H1 (cell line): ENCODE results near the gene MRPL45. TPM values are rescaled to one million over a fixed set of nuclear protein-coding genes. Genes with fewer than 3 reads are reported as not detected.

Experiments used
- CTCF ChIA-PET: fragments of 300-600 bp; sonication (Branson Sonifier 250); formaldehyde crosslinking; loops from one replicate; lab custom pipeline; 2021; ENCODE audit not compliant: partially characterized antibody; lab: Charles Lee
- POLR2A ChIA-PET: fragments of 300-600 bp; sonication (Branson Sonifier 250); formaldehyde crosslinking; loops from one replicate; lab custom pipeline; 2021; ENCODE audit warnings: inconsistent platforms; ENCODE audit not compliant: partially characterized antibody; lab: Charles Lee
- DNase-seq, 2 experiments: peaks; one replicate each; pipeline versions ENCODE4 v3.0.0 to v3.0.0-alpha.2; 2010 to 2022; ENCODE audit warnings: low spot score in 2 of 2, low read depth in 1 of 2, mixed read lengths in 1 of 2
- FAIRE-seq: peaks from 2 replicates; lab custom pipeline; 2011; peaks lifted over from hg19 to GRCh38; lab: Jason Lieb, UNC
- H2AFZ ChIP-seq: 2 replicates; pipeline ENCODE4 v1.8.1; 2012; ENCODE audit warnings: low read length, inconsistent platforms
- H2AK5ac ChIP-seq: 2 replicates; pipeline ENCODE4 v1.6.1; 2013; ENCODE audit warnings: low read depth, low read length
- H2BK120ac ChIP-seq: replicated peaks from 2 replicates; pipeline ENCODE3; 2013; ENCODE audit warnings: low read depth, low read length, inconsistent platforms
- H2BK12ac ChIP-seq: 2 replicates; pipeline ENCODE4 v1.6.1; 2013; ENCODE audit warnings: low read depth, low read length
- H2BK15ac ChIP-seq: 2 replicates; pipeline ENCODE4 v1.6.1; 2013; ENCODE audit warnings: low read length
- H2BK20ac ChIP-seq: 2 replicates; pipeline ENCODE4 v1.6.1; 2013; ENCODE audit warnings: low read length
- H2BK5ac ChIP-seq: 2 replicates; pipeline ENCODE4 v1.6.1; 2013; ENCODE audit warnings: low read depth, low read length
- H3K14ac ChIP-seq: 2 replicates; pipeline ENCODE4 v1.6.1; 2013; ENCODE audit warnings: inconsistent platforms; ENCODE audit not compliant: insufficient read length
- H3K18ac ChIP-seq: 2 replicates; pipeline ENCODE4 v1.6.1; 2013; ENCODE audit warnings: low read length; ENCODE audit errors: extremely low read depth
- H3K23ac ChIP-seq: 2 replicates; pipeline ENCODE4 v1.6.1; 2013; ENCODE audit warnings: inconsistent platforms; ENCODE audit not compliant: insufficient read length
- H3K23me2 ChIP-seq: 2 replicates; pipeline ENCODE4 v1.6.1; 2013; ENCODE audit warnings: low read depth, low read length
- H3K27ac ChIP-seq: 2 replicates; pipeline ENCODE4 v1.6.1; 2011; ENCODE audit warnings: low read depth, low read length, inconsistent platforms
- H3K27me3 ChIP-seq, 4 experiments: replicated peaks in 1 of 4; 1 replicate in 1 of 4; 2 replicates in 3 of 4; pipeline versions ENCODE4 v1.6.1 to v1.8.1; 2011 to 2013; ENCODE audit warnings: low read length in 3 of 4, mild to moderate bottlenecking in 3 of 4, inconsistent platforms in 2 of 4, mixed read lengths in 2 of 4, moderate library complexity in 1 of 4; ENCODE audit not compliant: control insufficient read depth in 3 of 4, insufficient read depth in 3 of 4; ENCODE audit errors: extremely low read depth in 1 of 4
- H3K36me3 ChIP-seq, 4 experiments: 2 replicates each; pipeline versions ENCODE4 v1.6.1 to v1.8.1; 2011 to 2013; ENCODE audit warnings: mild to moderate bottlenecking in 4 of 4, low read length in 3 of 4, moderate library complexity in 2 of 4, control low read depth in 1 of 4, inconsistent platforms in 1 of 4; ENCODE audit not compliant: insufficient read depth in 4 of 4, control insufficient read depth in 2 of 4
- H3K4ac ChIP-seq: replicated peaks from 2 replicates; pipeline ENCODE3; 2013; ENCODE audit warnings: low read length, low read depth, mixed read lengths, inconsistent platforms; ENCODE audit not compliant: insufficient read length
- H3K4me1 ChIP-seq, 4 experiments: replicated peaks in 1 of 4; 1 replicate in 1 of 4; 2 replicates in 3 of 4; pipeline versions ENCODE4 v1.6.1 to v1.8.1; 2011 to 2013; ENCODE audit warnings: low read length in 3 of 4, inconsistent platforms in 2 of 4, mixed read lengths in 1 of 4; ENCODE audit not compliant: insufficient read depth in 4 of 4, control insufficient read depth in 3 of 4
- H3K4me2 ChIP-seq, 2 experiments: 2 replicates each; pipeline versions ENCODE4 v1.6.1 to v1.8.1; 2011 to 2013; ENCODE audit warnings: low read depth in 2 of 2, low read length in 2 of 2, control low read depth in 1 of 2, inconsistent platforms in 1 of 2, mild to moderate bottlenecking in 1 of 2; ENCODE audit not compliant: insufficient read depth in 1 of 2
- H3K4me3 ChIP-seq, 4 experiments: fragments of 200-600, 300-600 bp in 1 of 4; sonication (generic), shearing (Covaris generic), sonication (Bioruptor Twin) in 1 of 4; 2 replicates each; pipeline versions ENCODE4 v1.5.1 to v1.8.1; 2011 to 2016; ENCODE audit warnings: low read length in 4 of 4, low read depth in 3 of 4, control low read depth in 2 of 4, inconsistent platforms in 2 of 4, mild to moderate bottlenecking in 2 of 4, mixed read lengths in 1 of 4, moderate library complexity in 1 of 4; ENCODE audit not compliant: insufficient read depth in 2 of 4; ENCODE audit errors: extremely low read depth in 1 of 4
- H3K56ac ChIP-seq: replicated peaks from 2 replicates; pipeline ENCODE3; 2013; ENCODE audit warnings: low read depth, mild to moderate bottlenecking, mixed read lengths, low read length, inconsistent platforms; ENCODE audit not compliant: insufficient read length
- H3K79me1 ChIP-seq: 2 replicates; pipeline ENCODE4 v1.6.1; 2013; ENCODE audit warnings: low read depth, low read length, control low read depth
- H3K79me2 ChIP-seq, 2 experiments: 2 replicates each; pipeline versions ENCODE4 v1.6.1 to v1.8.1; 2012 to 2013; ENCODE audit warnings: low read length in 2 of 2, mild to moderate bottlenecking in 2 of 2, inconsistent platforms in 1 of 2; ENCODE audit not compliant: insufficient read depth in 2 of 2, control insufficient read depth in 1 of 2
- H3K9ac ChIP-seq, 4 experiments: replicated peaks in 1 of 4; 1 replicate in 1 of 4; 2 replicates in 3 of 4; pipeline versions ENCODE4 v1.6.1 to v1.8.1; 2011 to 2013; ENCODE audit warnings: low read depth in 3 of 4, low read length in 3 of 4, control low read depth in 2 of 4, mild to moderate bottlenecking in 2 of 4, moderate library complexity in 2 of 4, inconsistent platforms in 1 of 4; ENCODE audit errors: extremely low read depth in 1 of 4
- H3K9me3 ChIP-seq, 2 experiments: 2 replicates each; pipeline versions ENCODE4 v1.6.1 to v1.8.1; 2012 to 2013; ENCODE audit warnings: mild to moderate bottlenecking in 2 of 2, moderate library complexity in 2 of 2, control low read depth in 1 of 2, inconsistent platforms in 1 of 2, low read depth in 1 of 2, low read length in 1 of 2, mixed read lengths in 1 of 2; ENCODE audit not compliant: insufficient read depth in 2 of 2
- H4K20me1 ChIP-seq, 2 experiments: replicated peaks in 1 of 2; 2 replicates each; pipeline versions ENCODE3 to v1.8.1; 2011 to 2013; ENCODE audit warnings: inconsistent platforms in 2 of 2, low read length in 2 of 2, mild to moderate bottlenecking in 1 of 2; ENCODE audit not compliant: insufficient read depth in 2 of 2, control insufficient read depth in 1 of 2
- H4K5ac ChIP-seq: 2 replicates; pipeline ENCODE4 v1.6.1; 2013; ENCODE audit warnings: low read length, low read depth, mixed read lengths, inconsistent platforms; ENCODE audit not compliant: insufficient read length
- H4K8ac ChIP-seq: 2 replicates; pipeline ENCODE4 v1.8.0; 2013; ENCODE audit warnings: mild to moderate bottlenecking, moderate library complexity, low read length, inconsistent platforms; ENCODE audit not compliant: insufficient read depth; ENCODE audit errors: extremely low read depth
- H4K91ac ChIP-seq: replicated peaks from 2 replicates; pipeline ENCODE3; 2013; ENCODE audit warnings: low read length, mixed read lengths, inconsistent platforms; ENCODE audit not compliant: insufficient read length
- GABPA ChIP-seq: IDR thresholded peaks from 2 replicates; pipeline ENCODE4 v1.6.1; 2011; ENCODE audit warnings: mild to moderate bottlenecking, low read length, moderate library complexity, borderline replicate concordance; ENCODE audit not compliant: insufficient read depth
- JUND ChIP-seq: IDR thresholded peaks from 2 replicates; pipeline ENCODE4 v1.6.1; 2011; ENCODE audit warnings: mild to moderate bottlenecking, improper control_type of control experiment, low read length
- WGBS, 2 experiments: shearing (Covaris generic) in 1 of 2; methylation state at CpG; one replicate each; pipeline versions ENCODE4 v1.1.6 to v1.1.7; 2013 to 2015; ENCODE audit warnings: low lambda C conversion rate in 2 of 2, mixed read lengths in 2 of 2, inconsistent platforms in 1 of 2, low coverage in 1 of 2, missing lambda C conversion rate in 1 of 2; ENCODE audit not compliant: insufficient replicate concordance in 2 of 2, insufficient coverage in 1 of 2, insufficient read length in 1 of 2; ENCODE audit errors: extremely low coverage in 1 of 2, missing lambda C conversion rate in 1 of 2; 5-methylcytosine and 5-hydroxymethylcytosine counted together
- polyA plus RNA-seq, 7 experiments: library from polyadenylated mRNA; depleted of rRNA in 3 of 7; stranded (reverse) in 5 of 7; unstranded in 2 of 7; fragments of >200 nt in 5 of 7; fragments of 200-250 nt in 2 of 7; gene quantifications; 1 replicate in 5 of 7; 2 replicates in 1 of 7; 4 replicates in 1 of 7; pipeline versions ENCODE4 v1.2.1 to v1.2.3, GENCODE V29; 2011 to 2013; ENCODE audit warnings: missing spikeins in 2 of 7, mixed read lengths in 2 of 7
- total RNA-seq: library from RNA; stranded (reverse); fragmentation: NEBNext Ultra II Directional; extraction: Animal tissue kit (Norgen Biotek cat#: 25700); gene quantifications from 2 replicates; pipeline ENCODE4 v1.2.1, GENCODE V29; 2021

The MRPL45 gene
- total and polyA plus RNA-seq, 2 of the 8 experiments (the other 6 are each of a cell fraction or from before 2014, with no cell fraction given): 65.6 to 71.7 TPM

DNA sequence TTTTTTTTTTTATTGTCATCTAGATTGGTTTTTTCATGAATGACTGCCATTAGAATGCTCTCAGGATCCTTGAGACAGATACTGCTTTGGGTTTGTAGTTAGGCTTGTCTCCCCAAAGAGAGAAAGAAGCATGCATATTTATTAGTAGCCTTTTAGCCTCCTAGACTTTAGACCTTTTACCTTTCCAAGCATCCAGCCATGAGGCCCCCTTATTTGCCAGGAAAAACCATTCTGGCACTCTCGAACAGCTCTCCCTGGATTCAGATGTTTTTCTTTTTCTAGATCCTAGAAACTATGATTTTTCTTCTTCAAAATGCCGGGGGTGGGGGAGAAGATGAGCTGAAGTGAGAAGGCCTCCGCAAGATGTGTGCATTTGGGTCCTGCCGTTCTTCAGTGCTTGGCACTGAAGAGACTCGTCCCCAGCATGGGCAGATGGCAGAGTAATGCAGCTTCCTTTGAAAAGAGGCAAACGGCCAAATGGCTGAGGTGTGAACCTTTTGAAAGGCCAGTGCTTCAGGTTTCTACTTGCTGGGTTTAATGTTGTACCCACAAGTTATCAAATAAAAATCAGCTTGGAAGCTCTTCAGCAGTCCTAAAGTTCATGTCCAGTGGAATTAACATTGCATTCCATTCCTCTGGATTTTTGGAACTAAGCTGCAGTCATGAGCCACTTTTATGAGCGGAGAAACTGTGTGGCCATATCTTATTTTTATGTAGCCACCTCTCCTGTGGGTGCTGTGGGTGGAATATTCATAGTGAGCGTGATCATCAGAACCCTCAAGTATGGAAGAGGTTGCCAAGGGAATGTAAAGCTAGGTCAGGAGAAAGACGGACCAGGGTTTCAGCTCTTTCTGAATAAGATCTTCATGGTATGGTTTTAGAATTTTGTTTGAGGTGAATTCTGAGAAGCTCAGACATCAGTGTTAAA, 61.9 kb downstream of the MRPL45 start:
- Histone ChIP-seq H2BK20ac (no peak overlapping the region), H2BK15ac (no peak overlapping the region), H3K27ac (no peak overlapping the region), H3K27me3 (no peaks in the 10 kb centered on the region), H3K56ac (no peak overlapping the region), H2BK120ac (no peak overlapping the region), H3K23ac (no peak overlapping the region), H2AFZ (no peak overlapping the region), H3K4ac (no peak overlapping the region), H3K4me2 (no peak overlapping the region), H4K8ac (no peak overlapping the region), H2AK5ac (no peak overlapping the region), H3K36me3 (peaks cover 0 to 4% (median 0%) of the 10 kb centered on the region in 4 experiments; a peak in 3 of 8 replicates), H3K23me2 (no peaks in the 10 kb centered on the region), H4K5ac (no peak overlapping the region), H2BK5ac (no peak overlapping the region), H3K9me3 (no peaks in the 10 kb centered on the region), H3K14ac (no peak overlapping the region), H3K79me2 (peaks cover 0 to 69% of the 10 kb centered on the region in 2 experiments; a peak in 3 of 4 replicates), H2BK12ac (no peak overlapping the region), H3K4me3 (no peak overlapping the region), H4K20me1 (peaks cover 2 to 8% of the 10 kb centered on the region in 2 experiments), H4K91ac (no peak overlapping the region), H3K79me1 (no peaks in the 10 kb centered on the region; the same call in 1 of the 2 replicates), H3K9ac (no peak overlapping the region), H3K4me1 (peaks cover 0 to 4% (median 2%) of the 10 kb centered on the region in 4 experiments; a peak in 2 of 7 replicates), H3K18ac (no peak overlapping the region)
- FAIRE-seq (no peak), DNase-seq (no peak)
- WGBS, 2 experiments: 86% methylated on average over 9 of the region's 9 CpGs; no CpG with 5 or more reads in 1 of the 2 experiments
- ChIA-PET POLR2A (interaction anchor here (0.9 to 1.8 kb wide), 5 partner anchors 9 to 58 kb away, joined by 3 to 7 read pairs (median 4); no protein-coding TSS in a partner anchor), CTCF (interaction anchor here (1.1 to 25.7 kb wide), 9 partner anchors 10 to 179 kb away, joined by 3 to 400 read pairs (median 6); partner anchors contain the start of gene ARHGAP23)
- TF ChIP-seq GABPA: no peak
- no peak for TF ChIP-seq JUND
